ENCODE measurements around the gene TMOD3. TPM values are rescaled to one million over a fixed set of nuclear protein-coding genes. Genes with fewer than 3 reads are reported as not detected.

TMOD3 gene
- total RNA-seq, 4 donors from 2014 or later, result 52.3 to 70.2 (median 62.5) TPM

- H3K9me3 ChIP-seq, result no peaks in the 10 kb centered on the region
- H3K27me3 ChIP-seq, result no peaks in the 10 kb centered on the region
- peaks cover 2 to 71% (median 3%) of the 10 kb centered on the region in 3 donors for H3K4me1 ChIP-seq
- TF ChIP-seq CTCF (IDR thresholded peaks at IDR 0.05) (no peak), POLR2A (IDR thresholded peaks at IDR 0.05) (no peak)
- intact Hi-C loops (cut with DNase I), result no loop called here
- no peaks in the 10 kb centered on the region for H3K36me3 ChIP-seq
- WGBS, 2 donors, result 78 to 81% methylated on average over 2 of the region's 2 CpGs
- H3K4me3 ChIP-seq, result no peak overlapping the region
- DNase-seq, result no peak
- no peak overlapping the region for H3K27ac ChIP-seq
These were observed 24.5 kb downstream of the TMOD3 start for GRCh38 chr15:51853998-51854397.

DNA sequence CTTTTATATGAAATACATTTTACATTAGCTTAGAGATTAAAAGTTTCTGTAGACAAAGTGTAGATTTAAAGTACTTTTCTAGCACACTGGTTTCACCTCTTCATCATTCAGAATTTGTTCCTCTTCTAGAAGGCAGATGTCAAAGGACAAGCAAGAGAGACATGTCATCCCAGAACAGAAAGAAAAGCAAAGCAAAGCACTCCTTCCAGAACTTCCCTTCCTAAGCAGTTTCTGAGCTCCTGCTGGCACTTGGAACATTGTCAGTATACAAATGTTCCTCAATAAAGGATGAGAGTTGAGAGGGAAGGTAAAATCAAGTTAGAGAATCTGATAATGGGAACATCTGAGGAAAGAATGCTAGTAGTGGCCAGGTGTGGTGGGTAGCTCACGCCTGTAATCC, 26.2 kb downstream of the TMOD3 start:
- Histone ChIP-seq H3K4me3 (no peak overlapping the region), H3K27ac (no peak overlapping the region), H3K4me1 (peaks cover 0 to 57% (median 0%) of the 10 kb centered on the region in 3 donors), H3K9me3 (no peaks in the 10 kb centered on the region), H3K36me3 (peaks cover 0 to 14% (median 0%) of the 10 kb centered on the region in 3 donors), H3K27me3 (no peaks in the 10 kb centered on the region)
- 100% methylated on average over 1 of the region's 1 CpG for WGBS, 2 donors
- TF ChIP-seq CTCF (IDR thresholded peaks at IDR 0.05) (no peak), POLR2A (IDR thresholded peaks at IDR 0.05) (no peak)
- intact Hi-C loops (cut with DNase I), result no loop called here
- DNase-seq, result no peak

GRCh38 chr15:51856714-51857380, 27.4 kb downstream of the TMOD3 start:
- no peak for TF ChIP-seq POLR2A (IDR thresholded peaks at IDR 0.05)
- TF ChIP-seq CTCF (IDR thresholded peaks at IDR 0.05), result no peak
- H3K4me1 ChIP-seq, result peaks cover 0 to 63% (median 0%) of the 10 kb centered on the region in 3 donors
- H3K4me3 ChIP-seq, result no peak overlapping the region
- intact Hi-C loops (cut with DNase I), result no loop called here
- no peaks in the 10 kb centered on the region for H3K9me3 ChIP-seq
- no peaks in the 10 kb centered on the region for H3K27me3 ChIP-seq
- DNase-seq, result no peak
- WGBS, 2 donors, result 77 to 80% methylated on average over 5 of the region's 5 CpGs
- H3K27ac ChIP-seq, result peak overlapping the region in 2 of 4 donors; percentile 19 to 26
- peaks cover 0 to 16% (median 0%) of the 10 kb centered on the region in 3 donors for H3K36me3 ChIP-seq

- intact Hi-C loops (cut with DNase I), result no loop called here
- H3K27ac ChIP-seq, result peak overlapping the region in 1 of 4 donors; percentile 33
- TF ChIP-seq CTCF (IDR thresholded peaks at IDR 0.05), result no peak
- TF ChIP-seq POLR2A (IDR thresholded peaks at IDR 0.05), result no peak
- H3K27me3 ChIP-seq, result no peaks in the 10 kb centered on the region
- H3K36me3 ChIP-seq, result peaks cover 0 to 59% (median 6%) of the 10 kb centered on the region in 3 donors
- H3K9me3 ChIP-seq, result no peaks in the 10 kb centered on the region
- H3K4me3 ChIP-seq, result no peak overlapping the region
- H3K4me1 ChIP-seq, result peaks cover 0 to 70% (median 0%) of the 10 kb centered on the region in 3 donors
- 59 to 82% methylated on average over 10 of the region's 10 CpGs for WGBS, 2 donors
- no peak for DNase-seq
These were observed 32.3 kb downstream of the TMOD3 start for GRCh38 chr15:51861557-51862359.

- peaks cover 0 to 69% (median 11%) of the 10 kb centered on the region in 3 donors for H3K36me3 ChIP-seq
- intact Hi-C loops (cut with DNase I), result no loop called here
- DNase-seq, result no peak
- H3K9me3 ChIP-seq, result no peaks in the 10 kb centered on the region
- no peak for TF ChIP-seq CTCF (IDR thresholded peaks at IDR 0.05)
- no peak for TF ChIP-seq POLR2A (IDR thresholded peaks at IDR 0.05)
- H3K4me3 ChIP-seq, result no peak overlapping the region
- peaks cover 0 to 69% (median 0%) of the 10 kb centered on the region in 3 donors for H3K4me1 ChIP-seq
- peak overlapping the region in 1 of 4 donors; percentile 47 for H3K27ac ChIP-seq
- 87 to 95% methylated on average over 2 of the region's 2 CpGs for whole genome bisulfite sequencing, 2 donors
- H3K27me3 ChIP-seq, result no peaks in the 10 kb centered on the region
These were observed 33.7 kb downstream of the TMOD3 start for GRCh38 chr15:51863131-51863530.

All from esophagus squamous epithelium (tissue), 5 donors.